Measurements from ENCODE around the gene PUM2.

GRCh38 chr2:20327370-20327769 lies 23.3 kb downstream of the PUM2 start:
- TF ChIP-seq CTCF (IDR thresholded peaks at IDR 0.05) = no peak
- TF ChIP-seq POLR2AphosphoS5 (IDR thresholded peaks at IDR 0.05; ENCODE audit: low read depth, low read length) = no peak
- no peak for TF ChIP-seq SIN3A (IDR thresholded peaks at IDR 0.05; ENCODE audit: borderline replicate concordance, insufficient read depth, low read depth, low read length)
- no peak for TF ChIP-seq REST (IDR thresholded peaks at IDR 0.05; ENCODE audit: insufficient read depth in 1 of 2, low read depth in 2 of 2, low read length in 1 of 2)
- no peak for TF ChIP-seq TCF7L2 (IDR thresholded peaks at IDR 0.05; ENCODE audit: low read depth, low read length)
